HG03045 (cell line): ENCODE data around the gene CYP4F12.

Experiments
- ATAC-seq: cut with Tn5 transposase; IDR thresholded peaks from one replicate; pipeline ENCODE4 v1.9.1; 2021; ENCODE audit warnings: mild to moderate bottlenecking, moderate library complexity; ENCODE audit not compliant: unreplicated experiment

CYP4F12 gene

GRCh38 chr19:15672580-15673175 lies at the start of gene CYP4F12:
TSS of gene CYP4F12 (plus strand) at chr19:15673087. CDS start at chr19:15673530, 443 bp downstream.
- ATAC-seq = no peak

- ATAC-seq = no peak
These were observed 49.1 kb upstream of the CYP4F12 start for GRCh38 chr19:15623711-15624318.

- no peak for ATAC-seq
These were observed 44.5 kb upstream of the CYP4F12 start for GRCh38 chr19:15628236-15629002.

DNA sequence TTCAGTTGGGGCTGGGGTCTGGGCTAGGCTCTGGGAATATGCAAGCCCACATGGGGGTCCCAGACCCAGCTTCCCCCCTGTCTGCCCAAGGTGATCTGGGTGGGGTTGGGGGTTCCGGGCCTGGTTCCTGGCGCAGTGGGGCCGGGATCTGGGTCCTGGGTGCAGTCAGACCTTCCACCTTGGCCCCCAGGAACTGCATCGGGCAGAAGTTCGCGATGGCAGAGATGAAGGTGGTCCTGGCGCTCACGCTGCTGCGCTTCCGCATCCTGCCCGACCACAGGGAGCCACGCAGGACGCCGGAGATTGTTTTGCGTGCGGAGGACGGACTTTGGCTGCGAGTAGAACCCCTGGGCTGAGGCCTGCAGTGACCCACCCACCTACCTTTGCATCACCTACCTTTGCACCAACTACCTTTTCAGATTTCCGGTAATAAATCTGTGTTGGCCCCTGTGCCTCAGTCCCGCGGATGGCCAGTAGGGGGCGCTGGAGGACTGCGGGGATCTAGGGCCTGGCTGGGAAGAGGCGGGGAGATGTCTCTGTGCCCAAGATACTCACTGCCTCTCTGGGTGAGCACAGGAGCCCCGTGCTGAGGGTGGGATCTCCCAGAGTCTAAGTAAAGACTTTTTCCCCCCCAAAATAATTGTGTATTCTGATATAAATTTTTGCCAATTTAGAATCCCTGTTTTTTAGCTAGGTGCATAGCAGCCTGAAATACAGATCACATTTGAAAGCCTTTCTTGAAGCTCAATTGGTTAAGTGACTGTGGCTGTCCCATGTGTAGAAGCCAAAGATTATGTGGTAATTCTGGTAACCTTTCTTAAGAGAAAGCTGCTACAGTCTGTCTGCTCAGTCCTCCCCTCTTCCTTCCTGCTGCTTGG lies 43.6 kb upstream of the CYP4F12 start:
- no peak for ATAC-seq

DNA sequence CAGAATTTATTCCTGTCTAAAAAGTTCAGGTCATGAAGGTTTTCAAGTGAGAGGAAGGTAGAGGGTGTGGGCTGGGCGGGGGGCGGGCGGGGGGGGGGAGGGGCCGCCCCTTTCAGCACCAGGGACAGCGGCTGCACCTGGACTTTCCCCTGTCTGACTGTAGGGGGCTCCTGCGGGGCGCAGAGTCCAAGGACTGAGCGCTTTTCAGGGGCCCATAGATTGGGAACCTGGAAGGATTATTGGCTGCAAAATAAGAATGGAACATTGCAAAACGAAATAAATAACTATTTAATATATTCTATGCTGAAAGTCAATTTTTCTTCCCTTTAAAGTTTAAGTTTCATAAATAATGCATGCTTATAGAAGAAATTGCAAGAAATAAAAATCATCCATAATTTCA lies 41.1 kb upstream of the CYP4F12 start:
- no peak for ATAC-seq

DNA sequence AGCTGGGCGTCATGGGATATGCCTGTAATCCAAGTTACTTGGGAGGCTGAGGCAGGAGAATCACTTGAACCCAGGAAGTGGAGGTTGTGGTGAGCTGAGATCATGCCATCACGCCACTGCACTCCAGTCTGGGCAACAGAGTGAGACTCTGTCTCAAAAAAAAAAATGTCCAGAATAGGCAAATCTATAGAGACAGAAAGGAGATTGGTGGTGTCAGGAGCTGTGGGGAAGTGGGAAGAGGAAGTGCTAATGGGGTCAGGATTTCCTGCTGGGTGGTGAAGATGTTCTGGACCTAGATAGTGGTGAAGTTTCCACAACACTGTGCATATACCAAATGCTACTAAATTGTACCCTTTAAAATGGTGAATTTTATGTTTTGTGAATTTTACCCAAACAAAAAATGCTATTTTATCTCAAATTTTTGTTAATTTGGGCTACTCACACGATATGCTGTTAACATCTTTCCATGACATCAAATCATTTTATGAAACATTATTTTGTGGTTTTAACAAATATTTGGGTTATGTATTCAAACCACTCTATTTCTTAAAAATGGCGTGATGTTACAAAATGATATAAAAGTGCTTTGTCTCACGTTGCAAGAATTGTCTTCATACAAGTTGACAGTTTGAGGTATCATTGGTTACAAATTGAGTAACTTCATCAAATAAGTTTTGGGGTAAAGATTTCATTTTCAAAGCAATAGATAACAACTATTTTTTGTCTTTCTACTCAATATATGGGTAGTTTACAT lies 39.6 kb upstream of the CYP4F12 start:
- ATAC-seq = no peak

DNA sequence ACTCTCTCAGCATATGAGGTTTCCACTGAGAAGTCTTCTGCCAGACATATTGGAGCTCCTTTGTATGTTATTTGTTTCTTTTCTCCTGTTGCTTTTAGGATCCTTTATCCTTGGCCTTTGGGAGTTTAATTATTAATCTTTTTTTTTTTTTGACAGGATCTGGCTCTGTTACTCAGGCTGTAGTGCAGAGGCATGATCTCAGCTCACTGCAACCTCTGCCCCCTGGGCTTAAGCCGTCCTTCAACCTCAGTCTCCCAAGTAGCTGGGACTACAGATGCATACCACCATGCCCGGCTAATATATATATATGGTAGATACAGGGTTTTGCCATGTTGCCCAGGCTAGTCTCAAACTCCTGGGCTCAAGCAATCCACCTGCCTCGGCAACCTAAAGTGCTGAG lies 38.8 kb upstream of the CYP4F12 start:
- ATAC-seq = no peak

- no peak for ATAC-seq
These were observed 37.7 kb upstream of the CYP4F12 start for GRCh38 chr19:15635016-15635805.

DNA sequence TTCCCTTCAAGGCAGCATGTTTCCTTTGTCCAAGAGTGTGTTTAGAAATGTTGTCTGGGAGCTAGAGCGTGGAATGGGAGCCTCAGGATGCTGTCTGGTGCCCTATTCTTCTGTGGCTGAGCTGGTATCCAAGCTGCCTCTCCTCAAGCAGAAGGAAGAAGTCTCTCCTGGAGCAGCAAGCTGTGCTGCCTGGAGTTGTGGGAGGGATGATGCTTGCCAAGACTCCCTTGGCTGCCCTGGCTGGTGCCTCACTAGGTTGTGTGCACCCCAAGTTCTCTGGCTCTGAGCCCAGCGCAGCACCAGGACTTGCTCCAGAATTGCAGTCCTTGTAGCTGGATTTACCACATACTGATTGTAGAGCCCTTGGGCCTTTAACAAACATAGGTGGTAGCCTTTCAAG lies 36.9 kb upstream of the CYP4F12 start:
- ATAC-seq = no peak

GRCh38 chr19:15639596-15639995 lies 33.3 kb upstream of the CYP4F12 start:
- ATAC-seq = no peak

DNA sequence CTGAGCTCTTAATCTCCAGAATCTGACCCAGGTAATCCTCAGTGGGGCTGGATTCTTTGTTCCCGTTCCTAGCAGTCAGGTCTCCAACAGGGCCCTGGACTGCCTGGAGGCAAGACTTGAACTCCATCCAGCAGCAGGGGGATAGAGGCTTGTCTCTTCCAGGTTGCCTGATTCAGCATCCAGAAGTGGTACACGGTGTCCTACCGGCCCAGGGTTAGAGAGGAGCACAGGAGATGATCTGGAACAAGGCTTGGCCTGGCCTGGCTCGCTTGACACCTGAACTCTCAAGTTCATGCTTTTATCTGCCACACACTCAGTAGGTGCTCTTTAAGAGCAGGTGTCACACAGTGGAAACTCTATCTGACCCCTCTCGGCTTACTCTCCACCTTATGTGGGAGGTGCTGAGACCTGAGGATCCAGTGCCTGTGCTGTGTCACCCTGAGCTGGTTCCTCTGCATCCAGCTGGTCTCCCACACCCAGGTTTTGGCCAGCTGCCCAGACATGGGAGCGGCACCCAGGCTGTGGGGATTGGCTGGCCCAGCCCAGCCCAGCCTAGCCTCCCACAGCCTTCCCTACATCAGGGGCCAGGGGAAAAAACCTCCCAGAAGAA lies 32.5 kb upstream of the CYP4F12 start, which contains the start of gene CYP4F3:
Gene CYP4F3, plus strand, starts transcription at position 604 of the 610 bp plus-strand sequence. CDS start 519 bp downstream, outside the sequence.
- no peak for ATAC-seq

GRCh38 chr19:15640904-15641597 lies 31.8 kb upstream of the CYP4F12 start:
- ATAC-seq = no peak

- ATAC-seq = no peak
These were observed 30.9 kb upstream of the CYP4F12 start for GRCh38 chr19:15641901-15642491.

GRCh38 chr19:15642807-15643206 lies 30.1 kb upstream of the CYP4F12 start:
- ATAC-seq = no peak

DNA sequence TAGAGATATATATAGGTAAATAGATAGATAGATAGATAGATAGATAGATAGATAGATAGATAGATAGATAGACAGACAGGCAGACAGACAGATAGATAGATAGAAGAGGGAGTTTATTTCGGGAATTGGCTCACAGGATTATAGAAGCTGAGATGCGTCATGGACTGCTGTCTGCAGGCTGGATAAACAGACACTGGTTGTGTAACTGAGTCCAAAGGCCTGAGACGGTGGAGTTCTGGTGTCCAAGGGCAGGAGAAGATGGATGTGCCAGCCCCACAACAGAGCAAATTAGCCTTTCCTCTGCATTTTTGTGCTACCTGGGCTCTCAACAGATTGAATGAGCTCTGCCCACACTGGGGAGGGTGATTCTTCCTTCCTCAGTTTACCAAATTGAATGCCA lies 29.5 kb upstream of the CYP4F12 start:
- no peak for ATAC-seq

DNA sequence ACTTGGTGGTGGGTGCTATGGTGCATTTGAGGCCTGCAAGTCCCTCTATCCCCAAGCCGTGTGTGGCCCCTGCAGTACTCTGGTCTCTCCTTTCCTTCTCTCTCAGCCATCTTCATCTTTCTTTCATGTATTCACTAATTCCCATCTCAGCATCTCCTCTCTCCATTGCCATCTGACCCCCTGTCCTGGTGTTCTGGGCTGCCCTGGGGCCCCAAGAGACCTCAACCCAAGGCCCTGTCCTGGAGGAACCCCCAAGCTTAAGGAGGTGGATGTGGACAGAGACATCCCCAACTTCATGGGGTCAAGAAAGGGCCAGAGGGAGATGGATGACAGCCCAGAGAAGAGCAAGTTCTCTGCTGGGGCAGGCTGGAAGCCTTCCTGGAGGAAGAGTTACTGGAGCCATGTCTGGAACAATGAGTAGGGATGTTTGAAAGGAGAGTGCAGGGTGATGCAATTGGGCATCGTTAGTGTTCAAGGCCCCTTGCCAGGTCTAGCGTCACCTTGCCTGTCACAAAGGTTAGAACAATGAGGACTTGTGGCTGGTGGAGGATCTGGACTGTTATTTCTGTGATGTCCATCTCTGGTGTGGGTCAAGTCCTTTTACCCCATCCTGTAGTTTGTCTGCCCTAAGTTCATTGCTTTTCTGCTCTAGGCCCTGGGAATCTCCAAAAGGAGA lies 28.7 kb upstream of the CYP4F12 start:
- no peak for ATAC-seq

- no peak for ATAC-seq
These were observed 28.1 kb upstream of the CYP4F12 start for GRCh38 chr19:15644816-15645215.

DNA sequence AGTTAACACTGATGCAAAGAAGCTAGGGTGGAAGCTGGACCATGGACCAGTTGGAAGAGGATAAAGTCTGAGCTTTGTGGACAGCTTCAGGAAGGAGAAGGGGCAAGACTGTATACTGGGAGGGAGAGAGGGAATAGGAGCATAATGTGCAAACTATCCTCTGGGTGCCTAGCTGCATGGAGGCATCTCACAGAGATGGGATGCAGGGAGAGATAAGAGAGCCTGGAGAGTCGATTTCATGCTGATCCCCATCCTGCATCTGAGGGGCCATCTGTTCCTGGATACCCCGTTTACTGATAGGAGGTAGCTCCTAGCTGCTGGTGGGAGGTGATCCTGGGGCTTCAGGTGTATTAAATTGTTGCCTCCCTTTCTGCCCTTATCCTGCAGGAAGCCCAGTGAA lies 23.4 kb upstream of the CYP4F12 start:
- no peak for ATAC-seq
